IMR-90 (cell line): ENCODE measurements around the gene NFASC. TPM values are rescaled to one million over a fixed set of nuclear protein-coding genes. Genes with fewer than 3 reads are reported as not detected.
A peak's percentile ranks its signal among the peaks of the same experiment; 100 is the strongest.

Experiments used
- ATAC-seq: fragments of 200-7000 bp; cut with Tn5 transposase; 2 replicates; pipeline ENCODE4 v1.9.1; 2020; ENCODE audit warnings: low read depth, mild to moderate bottlenecking, moderate library complexity
- BruUV-seq: library from RNA; stranded (reverse); fragments of 400-500 nt; replicated peaks from 2 replicates; lab custom pipeline; 2021; lab: Mats Ljungman, UMichigan
- CTCF ChIA-PET: fragments of 300-600 bp; formaldehyde crosslinking; extraction: SDS; loops from one replicate; lab custom pipeline; 2021; ENCODE audit warnings: antibody characterized with exemption; lab: Yijun Ruan, JAX
- POLR2A ChIA-PET: fragments of 300-600 bp; sonication (Branson Sonifier 250); formaldehyde crosslinking; loops from one replicate; lab custom pipeline; 2022; ENCODE audit warnings: antibody characterized with exemption; ENCODE audit not compliant: unreplicated experiment; lab: Charles Lee
- DNase-seq: peaks from one replicate; pipeline ENCODE4 v3.0.0; 2013
- H2AFZ ChIP-seq: replicated peaks from 2 replicates; pipeline ENCODE3; 2013; ENCODE audit warnings: low read length, mild to moderate bottlenecking; ENCODE audit not compliant: poor library complexity
- H2AK5ac ChIP-seq: 2 replicates; pipeline ENCODE4 v1.6.1; 2013; ENCODE audit warnings: low read depth, low read length, inconsistent platforms
- H2AK9ac ChIP-seq: replicated peaks from 2 replicates; pipeline ENCODE3; 2013; ENCODE audit warnings: mild to moderate bottlenecking, low read depth, low read length, moderate library complexity; ENCODE audit not compliant: poor library complexity
- H2BK120ac ChIP-seq: 2 replicates; pipeline ENCODE4 v1.6.1; 2013; ENCODE audit warnings: low read depth, low read length, inconsistent platforms
- H2BK15ac ChIP-seq: 3 replicates; pipeline ENCODE4 v1.6.1; 2013; ENCODE audit warnings: low read depth, low read length, inconsistent platforms
- H2BK20ac ChIP-seq: 2 replicates; pipeline ENCODE4 v1.6.1; 2013; ENCODE audit warnings: low read depth, mild to moderate bottlenecking, inconsistent platforms, low read length, moderate library complexity
- H2BK5ac ChIP-seq: 2 replicates; pipeline ENCODE4 v1.6.1; 2013; ENCODE audit warnings: mild to moderate bottlenecking, low read depth, low read length, inconsistent platforms; ENCODE audit not compliant: poor library complexity, severe bottlenecking
- H3K14ac ChIP-seq: replicated peaks from 2 replicates; pipeline ENCODE4 v1.6.1; 2013; ENCODE audit warnings: low read depth, low read length, inconsistent platforms
- H3K18ac ChIP-seq: 2 replicates; pipeline ENCODE4 v1.6.1; 2013; ENCODE audit warnings: low read depth, low read length, control low read depth
- H3K23ac ChIP-seq: 2 replicates; pipeline ENCODE4 v1.6.1; 2013; ENCODE audit warnings: low read depth, low read length, inconsistent platforms
- H3K27ac ChIP-seq: 2 replicates; pipeline ENCODE4 v1.5.1; 2013; ENCODE audit warnings: mild to moderate bottlenecking, control low read depth, low read length; ENCODE audit not compliant: insufficient read depth
- H3K27me3 ChIP-seq: 2 replicates; pipeline ENCODE4 v1.6.1; 2013; ENCODE audit warnings: low read length; ENCODE audit not compliant: control insufficient read depth, insufficient read depth
- H3K36me3 ChIP-seq: 2 replicates; pipeline ENCODE4 v1.6.1; 2013; ENCODE audit warnings: low read length, mixed read lengths; ENCODE audit not compliant: control insufficient read depth, insufficient read depth
- H3K4ac ChIP-seq: 2 replicates; pipeline ENCODE4 v1.6.1; 2013; ENCODE audit warnings: low read depth, low read length, inconsistent platforms
- H3K4me1 ChIP-seq: 2 replicates; pipeline ENCODE4 v1.6.1; 2013; ENCODE audit warnings: low read length, mixed read lengths; ENCODE audit not compliant: control insufficient read depth, insufficient read depth
- H3K4me2 ChIP-seq: 2 replicates; pipeline ENCODE4 v1.6.1; 2013; ENCODE audit warnings: low read depth, mild to moderate bottlenecking, control low read depth, low read length, moderate library complexity
- H3K4me3 ChIP-seq: 2 replicates; pipeline ENCODE4 v1.5.1; 2013; ENCODE audit warnings: low read depth, mild to moderate bottlenecking, control low read depth, low read length, moderate library complexity; ENCODE audit not compliant: insufficient read depth
- H3K56ac ChIP-seq: 2 replicates; pipeline ENCODE4 v1.6.1; 2013; ENCODE audit warnings: low read length, inconsistent platforms; ENCODE audit not compliant: insufficient read depth; ENCODE audit errors: extremely low read depth
- H3K79me1 ChIP-seq, 2 experiments: 2 replicates each; pipeline ENCODE4 v1.6.1; 2013; ENCODE audit warnings: low read length in 2 of 2, inconsistent platforms in 1 of 2, low read depth in 1 of 2
- H3K9ac ChIP-seq: 2 replicates; pipeline ENCODE4 v1.6.1; 2013; ENCODE audit warnings: low read depth, low read length, control low read depth
- H3K9me1 ChIP-seq: 2 replicates; pipeline ENCODE4 v1.6.1; 2013; ENCODE audit warnings: low read length, inconsistent platforms; ENCODE audit not compliant: insufficient read depth
- H3K9me3 ChIP-seq: 2 replicates; pipeline ENCODE4 v1.6.1; 2013; ENCODE audit warnings: low read length; ENCODE audit not compliant: control insufficient read depth, insufficient read depth
- H4K20me1 ChIP-seq: 2 replicates; pipeline ENCODE4 v1.6.1; 2013; ENCODE audit warnings: low read length, inconsistent platforms; ENCODE audit not compliant: insufficient read depth
- H4K5ac ChIP-seq: 2 replicates; pipeline ENCODE4 v1.6.1; 2013; ENCODE audit warnings: mild to moderate bottlenecking, low read depth, low read length, control low read depth
- H4K8ac ChIP-seq, 2 experiments: 2 replicates each; pipeline ENCODE4 v1.6.1; 2013; ENCODE audit warnings: low read depth in 2 of 2, low read length in 2 of 2, control low read depth in 1 of 2, inconsistent platforms in 1 of 2
- H4K91ac ChIP-seq: 2 replicates; pipeline ENCODE4 v1.6.1; 2013; ENCODE audit warnings: low read depth, low read length, inconsistent platforms; ENCODE audit not compliant: insufficient read depth
- BHLHE40 ChIP-seq: fragments of 150-350 bp; IDR thresholded peaks from 2 replicates; pipeline ENCODE4 v1.6.1; 2016; ENCODE audit warnings: mild to moderate bottlenecking, low read depth, low read length
- POLR2A ChIP-seq: IDR thresholded peaks from 2 replicates; pipeline ENCODE4 v1.6.1; 2012; ENCODE audit warnings: mild to moderate bottlenecking, low read depth, low read length
- RAD21 ChIP-seq: IDR thresholded peaks from 2 replicates; pipeline ENCODE4 v1.6.1; 2012; ENCODE audit warnings: low read length, improper control_type of control experiment
- WGBS, 2 experiments: methylation state at CpG; one replicate each; pipeline versions ENCODE4 v1.1.5 to v1.1.7; 2013; ENCODE audit warnings: missing lambda C conversion rate in 2 of 2; ENCODE audit not compliant: insufficient read length in 1 of 2; ENCODE audit errors: extremely low coverage in 2 of 2; 5-methylcytosine and 5-hydroxymethylcytosine counted together
- dilution Hi-C: fragments of 300-500 bp; cut with HindIII; formaldehyde crosslinking; loops from one replicate; pipeline ENCODE4 v1.14.3; 2018; ENCODE audit warnings: low sequenced_read_pairs; ENCODE audit not compliant: unreplicated experiment
- in situ Hi-C: fragments of 300-500 bp; cut with MboI; formaldehyde crosslinking; loops from 3 replicates; pipeline ENCODE4 v1.14.3; 2019; ENCODE audit warnings: low sequenced_read_pairs, inconsistent platforms, mixed read lengths
- intact Hi-C: fragments of 100-400 bp; cut with micrococcal nuclease; formaldehyde crosslinking; loops from 2 replicates; pipeline ENCODE4 v1.10.0; 2022
- polyA plus RNA-seq, 3 experiments: library from polyadenylated mRNA; depleted of rRNA; stranded (reverse); fragments of >200 nt; gene quantifications; 2 replicates each; pipeline ENCODE4 v1.2.3, GENCODE V29; 2012; ENCODE audit warnings: low replicate concordance in 1 of 3
- total RNA-seq: library from RNA; depleted of rRNA; stranded (reverse); fragments of >200 nt; gene quantifications from 2 replicates; pipeline ENCODE4 v1.2.3, GENCODE V29; 2012
- TF ChIP-seq, protein P1 (sequence below): fragments of 150-350 bp; IDR thresholded peaks from 2 replicates; pipeline ENCODE4 v1.6.1; 2016; ENCODE audit warnings: low read depth, mild to moderate bottlenecking, low read length, moderate library complexity, borderline replicate concordance
- TF ChIP-seq, protein P2 (sequence below): fragments of 150-350 bp; IDR thresholded peaks from 2 replicates; pipeline ENCODE4 v1.6.1; 2017; ENCODE audit warnings: mild to moderate bottlenecking, antibody characterized with exemption, low read length, low read depth

NFASC gene
- total and polyA plus RNA-seq, 2 of the 4 experiments (the other 2 are of a cell fraction) = 0.18 to 0.79 TPM

DNA sequence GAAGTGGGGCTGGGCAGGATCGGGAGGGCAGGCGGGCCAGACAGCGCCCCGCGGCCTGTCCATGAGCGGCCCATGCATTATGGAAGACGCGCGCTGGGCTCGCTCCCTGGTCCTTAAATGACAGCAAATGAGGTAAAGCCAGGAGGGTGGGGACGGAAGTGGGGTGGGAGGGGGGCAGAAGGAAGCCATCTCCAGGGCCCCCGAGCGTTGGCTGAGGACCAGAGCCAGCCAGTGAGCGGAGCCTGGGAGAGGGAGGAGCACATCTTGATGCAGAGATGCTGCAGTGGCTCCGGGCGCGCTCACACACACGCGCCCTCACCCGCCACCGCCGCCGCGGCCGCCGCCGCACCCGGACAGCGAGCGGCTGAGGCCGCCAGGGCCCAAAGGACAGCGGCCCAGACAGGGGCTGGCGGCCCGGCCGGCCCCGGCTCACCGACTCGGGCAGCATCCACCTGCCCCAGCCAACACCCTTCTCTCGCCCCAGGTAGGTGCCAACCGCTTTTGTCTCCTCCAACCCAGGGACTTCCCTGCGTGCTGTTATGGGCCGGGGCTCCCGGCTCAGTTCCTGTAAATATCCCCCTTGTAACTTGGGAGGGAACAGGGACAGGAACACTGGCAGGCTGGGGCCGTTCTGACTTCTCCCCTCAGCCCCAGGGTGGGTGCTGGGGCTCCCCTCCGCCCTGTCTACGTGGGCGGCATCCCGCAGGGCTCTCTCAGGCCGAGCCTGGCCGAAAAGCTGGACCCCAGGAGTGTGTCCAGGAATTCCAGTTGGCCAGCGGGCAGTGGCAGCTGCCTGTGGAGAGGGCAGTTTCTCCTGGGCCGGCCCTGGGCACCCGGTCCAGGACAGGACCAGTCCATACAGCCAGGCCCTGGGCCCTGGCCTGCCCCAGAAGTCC, 172.5 kb downstream of the NFASC start, which contains the start of gene CNTN2:
TSS of gene CNTN2 (plus strand) at position 302 of the 896 bp plus-strand sequence. CDS start 9,974 bp downstream, outside the sequence.
- Histone ChIP-seq H3K9me3 (no peaks in the 10 kb centered on the region), H3K4me2 (no peak within 1 kb of the TSS), H2BK5ac (no peak within 1 kb of the TSS), H2AFZ (no peak within 1 kb of the TSS), H3K79me1 (no peaks in the 10 kb centered on the region), H3K9me1 (no peaks in the 10 kb centered on the region), H2BK20ac (no peak within 1 kb of the TSS), H3K36me3 (no peaks in the 10 kb centered on the region), H3K56ac (no peak within 1 kb of the TSS), H3K14ac (no peak within 1 kb of the TSS), H3K27me3 (peaks cover 67% of the 10 kb centered on the region), H4K5ac (no peak within 1 kb of the TSS), H2BK120ac (no peak within 1 kb of the TSS), H2AK9ac (no peak within 1 kb of the TSS), H3K23ac (no peak within 1 kb of the TSS), H3K4ac (no peak within 1 kb of the TSS), H3K9ac (no peak within 1 kb of the TSS), H3K4me1 (no peaks in the 10 kb centered on the region), H4K8ac (no peak within 1 kb of the TSS), H3K27ac (no peak within 1 kb of the TSS), H2AK5ac (no peak within 1 kb of the TSS), H4K91ac (no peak within 1 kb of the TSS), H3K18ac (no peak within 1 kb of the TSS), H3K4me3 (no peak within 1 kb of the TSS), H2BK15ac (no peak within 1 kb of the TSS), H4K20me1 (no peaks in the 10 kb centered on the region)
- TF ChIP-seq RAD21 (no peak), POLR2A (no peak), BHLHE40 (no peak)
- TF ChIP-seq, protein P1, sequence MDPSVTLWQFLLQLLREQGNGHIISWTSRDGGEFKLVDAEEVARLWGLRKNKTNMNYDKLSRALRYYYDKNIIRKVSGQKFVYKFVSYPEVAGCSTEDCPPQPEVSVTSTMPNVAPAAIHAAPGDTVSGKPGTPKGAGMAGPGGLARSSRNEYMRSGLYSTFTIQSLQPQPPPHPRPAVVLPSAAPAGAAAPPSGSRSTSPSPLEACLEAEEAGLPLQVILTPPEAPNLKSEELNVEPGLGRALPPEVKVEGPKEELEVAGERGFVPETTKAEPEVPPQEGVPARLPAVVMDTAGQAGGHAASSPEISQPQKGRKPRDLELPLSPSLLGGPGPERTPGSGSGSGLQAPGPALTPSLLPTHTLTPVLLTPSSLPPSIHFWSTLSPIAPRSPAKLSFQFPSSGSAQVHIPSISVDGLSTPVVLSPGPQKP = no peak
- TF ChIP-seq, protein P2, sequence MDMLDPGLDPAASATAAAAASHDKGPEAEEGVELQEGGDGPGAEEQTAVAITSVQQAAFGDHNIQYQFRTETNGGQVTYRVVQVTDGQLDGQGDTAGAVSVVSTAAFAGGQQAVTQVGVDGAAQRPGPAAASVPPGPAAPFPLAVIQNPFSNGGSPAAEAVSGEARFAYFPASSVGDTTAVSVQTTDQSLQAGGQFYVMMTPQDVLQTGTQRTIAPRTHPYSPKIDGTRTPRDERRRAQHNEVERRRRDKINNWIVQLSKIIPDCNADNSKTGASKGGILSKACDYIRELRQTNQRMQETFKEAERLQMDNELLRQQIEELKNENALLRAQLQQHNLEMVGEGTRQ = no peak
- DNase-seq = no peak
- POLR2A ChIA-PET = no interaction called here
- CTCF ChIA-PET = interaction anchor here (0.8 kb wide), 1 partner anchor 19 kb away, joined by 4 read pairs; no protein-coding TSS in a partner anchor
- dilution Hi-C loops = no loop called here
- in situ Hi-C loops = no loop called here
- no TSS peak for BruUV-seq
- 0 out of 2 replicates have a peak, but pooled peaks have one; percentile 35 for ATAC-seq
- WGBS, 2 experiments = 4% methylated on average over 16 of the region's 53 CpGs; no CpG with 5 or more reads in 1 of the 2 experiments
- intact Hi-C loops = no loop called here
